BE2C (cell line): ENCODE data around the gene PRKG1.

ENCODE experiments used
- DNase-seq: peaks from one replicate; pipeline ENCODE4 v3.0.0-alpha.2; 2020
- H3K27me3 ChIP-seq: fragments of 250-450 bp; sonication (Bioruptor Pico); 2 replicates; pipeline ENCODE4 v1.5.1; 2020; ENCODE audit warnings: mild to moderate bottlenecking
- H3K36me3 ChIP-seq: fragments of 250-450 bp; sonication (Bioruptor Pico); 2 replicates; pipeline ENCODE4 v1.5.1; 2020; ENCODE audit warnings: mild to moderate bottlenecking
- H3K4me1 ChIP-seq: fragments of 250-450 bp; sonication (Bioruptor Pico); 2 replicates; pipeline ENCODE4 v1.5.1; 2020
- H3K4me3 ChIP-seq: 2 replicates; pipeline ENCODE4 v1.5.1; 2011; ENCODE audit warnings: low read depth, low read length
- H3K9me3 ChIP-seq: fragments of 250-450 bp; sonication (Bioruptor Pico); 2 replicates; pipeline ENCODE4 v1.5.1; 2020
- CTCF ChIP-seq: IDR thresholded peaks from 2 replicates; pipeline ENCODE4 v1.5.1; 2012; ENCODE audit warnings: mild to moderate bottlenecking, low read depth, low read length

The PRKG1 gene

GRCh38 chr10:51980752-51981151, 906.5 kb downstream of the PRKG1 start:
- no peak for TF ChIP-seq CTCF
- H3K27me3 ChIP-seq: no peaks in the 10 kb centered on the region
- H3K4me1 ChIP-seq: no peaks in the 10 kb centered on the region
- no peak for DNase-seq
- no peak overlapping the region for H3K4me3 ChIP-seq
- H3K36me3 ChIP-seq: no peaks in the 10 kb centered on the region
- H3K9me3 ChIP-seq: no peaks in the 10 kb centered on the region

GRCh38 chr10:51981731-51982130, 907.4 kb downstream of the PRKG1 start:
- H3K36me3 ChIP-seq: no peaks in the 10 kb centered on the region
- DNase-seq: no peak
- no peak for TF ChIP-seq CTCF
- no peaks in the 10 kb centered on the region for H3K27me3 ChIP-seq
- no peaks in the 10 kb centered on the region for H3K4me1 ChIP-seq
- H3K9me3 ChIP-seq: no peaks in the 10 kb centered on the region
- no peak overlapping the region for H3K4me3 ChIP-seq

GRCh38 chr10:51983481-51983880, 909.2 kb downstream of the PRKG1 start:
- H3K36me3 ChIP-seq: no peaks in the 10 kb centered on the region
- no peak for DNase-seq
- TF ChIP-seq CTCF: no peak
- H3K9me3 ChIP-seq: no peaks in the 10 kb centered on the region
- no peaks in the 10 kb centered on the region for H3K4me1 ChIP-seq
- H3K27me3 ChIP-seq: no peaks in the 10 kb centered on the region
- H3K4me3 ChIP-seq: no peak overlapping the region

GRCh38 chr10:51985336-51985735, 911.0 kb downstream of the PRKG1 start:
- no peaks in the 10 kb centered on the region for H3K9me3 ChIP-seq
- H3K36me3 ChIP-seq: no peaks in the 10 kb centered on the region
- TF ChIP-seq CTCF: no peak
- H3K4me3 ChIP-seq: no peak overlapping the region
- H3K4me1 ChIP-seq: no peaks in the 10 kb centered on the region
- H3K27me3 ChIP-seq: no peaks in the 10 kb centered on the region
- no peak for DNase-seq

GRCh38 chr10:51986516-51986915, 912.2 kb downstream of the PRKG1 start:
- Histone ChIP-seq H3K27me3 (no peaks in the 10 kb centered on the region), H3K9me3 (no peaks in the 10 kb centered on the region), H3K4me3 (no peak overlapping the region), H3K36me3 (no peaks in the 10 kb centered on the region), H3K4me1 (no peaks in the 10 kb centered on the region)
- TF ChIP-seq CTCF: no peak
- DNase-seq: no peak

- DNase-seq: no peak
- no peaks in the 10 kb centered on the region for H3K4me1 ChIP-seq
- H3K27me3 ChIP-seq: no peaks in the 10 kb centered on the region
- no peak overlapping the region for H3K4me3 ChIP-seq
- no peak for TF ChIP-seq CTCF
- no peaks in the 10 kb centered on the region for H3K9me3 ChIP-seq
- H3K36me3 ChIP-seq: no peaks in the 10 kb centered on the region
Measured at GRCh38 chr10:51993475-51993874, 919.2 kb downstream of the PRKG1 start.
